HG03469 (cell line): Measurements from ENCODE around the gene SLC22A4.

Experiments
- ATAC-seq: cut with Tn5 transposase; IDR thresholded peaks from one replicate; pipeline ENCODE4 v1.9.1; 2021; ENCODE audit warnings: mild to moderate bottlenecking, moderate library complexity, moderate number of reproducible peaks; ENCODE audit not compliant: unreplicated experiment

SLC22A4 gene

DNA sequence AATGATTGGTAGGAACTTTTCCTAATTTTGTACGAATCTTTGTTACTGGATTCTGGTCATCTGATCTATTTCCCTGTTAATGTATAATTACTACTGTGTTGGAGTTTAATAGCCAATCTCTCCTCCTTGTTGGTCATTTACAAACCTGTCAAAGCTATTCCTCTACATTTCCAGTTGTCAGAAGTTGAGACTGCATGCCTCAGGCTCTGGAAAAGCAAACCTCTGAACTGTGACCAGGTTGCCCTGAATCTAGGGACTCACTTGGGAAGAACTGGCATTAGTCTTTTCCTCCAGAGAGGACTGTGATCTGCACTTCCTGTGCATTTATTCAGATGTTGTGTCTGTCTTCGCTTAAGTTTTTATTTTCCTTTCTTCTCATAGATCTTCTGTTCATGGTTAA, 20.6 kb upstream of the SLC22A4 start:
- ATAC-seq: no peak

DNA sequence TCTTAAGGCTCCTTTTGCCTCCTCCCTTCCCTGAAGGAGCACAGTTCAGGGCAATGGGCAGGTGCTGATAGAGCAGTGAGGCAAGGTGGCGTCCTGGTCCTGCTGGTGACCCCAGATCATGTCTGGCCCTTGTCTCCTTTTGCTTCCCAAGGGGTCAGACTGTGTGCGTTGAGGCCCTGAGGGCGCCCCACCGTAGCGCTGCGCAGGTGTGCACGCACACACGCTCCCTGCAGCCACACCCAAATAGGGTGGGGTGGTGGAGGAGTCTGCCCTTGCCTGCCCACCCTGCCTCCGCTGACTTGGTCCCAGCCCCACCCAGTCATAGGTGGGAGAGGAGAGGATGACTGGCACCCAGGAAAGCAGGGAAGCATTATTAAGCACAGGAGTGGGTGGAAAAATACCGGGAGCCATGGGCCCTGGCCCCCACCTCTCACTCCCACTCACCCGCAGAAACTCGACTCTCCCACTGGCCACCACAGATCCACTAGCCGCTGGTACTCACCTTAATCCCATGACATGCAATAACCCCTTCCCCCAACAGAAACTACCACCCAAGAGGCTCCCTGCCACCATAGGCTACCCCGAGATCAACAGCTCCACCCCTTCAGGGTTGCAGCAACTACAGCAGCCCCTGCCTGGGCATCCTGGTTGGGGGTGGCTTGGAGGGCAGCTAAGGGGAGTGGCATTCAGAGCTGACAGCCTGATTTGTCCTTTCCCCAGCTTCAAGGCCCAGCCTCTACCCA, 20.0 kb upstream of the SLC22A4 start:
- ATAC-seq: no peak

DNA sequence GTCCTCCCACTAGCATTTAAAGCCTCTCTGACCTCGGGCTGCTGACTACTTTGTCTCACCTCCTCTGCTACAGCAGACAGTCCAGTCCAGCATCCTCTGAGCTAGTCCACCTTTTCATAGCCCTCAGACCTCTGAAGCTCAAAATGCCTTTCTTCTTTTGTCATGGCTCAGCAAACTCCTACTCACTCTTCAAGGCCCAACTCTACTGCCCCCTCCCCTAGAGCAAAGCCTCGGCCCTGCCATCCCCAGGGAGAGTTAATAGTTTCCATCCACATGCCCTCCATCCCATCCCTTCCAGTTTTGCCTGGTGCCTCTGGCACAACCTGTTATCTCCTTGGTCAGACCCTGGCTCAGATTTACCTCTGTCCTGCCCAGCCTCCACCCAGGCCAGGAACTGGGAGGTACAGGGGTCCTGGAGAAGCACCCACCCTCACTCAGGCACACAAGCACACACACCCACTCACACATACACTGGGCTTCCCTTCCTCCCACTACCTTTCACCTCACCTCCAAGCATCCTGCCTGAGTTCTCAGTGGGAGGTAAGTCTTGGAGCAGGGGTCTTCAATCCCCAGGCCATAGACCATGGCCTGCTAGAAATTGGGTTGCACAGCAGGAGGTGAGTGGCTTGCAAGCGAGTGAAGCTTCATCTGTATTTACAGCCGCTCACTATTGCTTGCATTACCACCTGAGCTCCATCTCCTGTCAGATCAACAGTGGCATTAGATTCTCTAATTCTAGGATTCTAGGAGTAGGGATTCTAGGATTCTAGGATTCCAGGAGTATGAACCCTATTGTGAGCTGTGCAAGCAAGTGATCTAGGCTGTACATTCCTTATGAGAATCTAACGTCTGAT, 18.6 kb upstream of the SLC22A4 start:
- no peak for ATAC-seq

DNA sequence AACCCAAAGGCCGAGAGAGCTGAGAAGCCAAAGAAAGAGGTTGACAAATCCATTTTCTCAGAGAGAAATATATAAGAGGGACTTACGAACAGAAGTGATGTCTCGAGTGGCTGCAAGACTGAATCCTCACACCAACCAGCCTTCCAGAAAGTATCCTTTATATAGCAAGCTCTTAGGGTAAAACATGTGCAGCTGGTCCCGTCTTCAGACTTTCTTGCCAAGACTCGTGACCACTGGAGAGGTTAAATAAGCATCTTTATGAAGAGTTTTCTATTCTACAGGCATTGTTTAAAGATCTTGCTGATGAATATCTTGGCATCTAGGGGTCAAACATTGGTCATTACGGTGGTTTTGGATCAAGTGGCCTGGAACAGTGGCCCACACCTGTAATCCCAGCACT, 16.9 kb upstream of the SLC22A4 start:
- ATAC-seq: no peak

DNA sequence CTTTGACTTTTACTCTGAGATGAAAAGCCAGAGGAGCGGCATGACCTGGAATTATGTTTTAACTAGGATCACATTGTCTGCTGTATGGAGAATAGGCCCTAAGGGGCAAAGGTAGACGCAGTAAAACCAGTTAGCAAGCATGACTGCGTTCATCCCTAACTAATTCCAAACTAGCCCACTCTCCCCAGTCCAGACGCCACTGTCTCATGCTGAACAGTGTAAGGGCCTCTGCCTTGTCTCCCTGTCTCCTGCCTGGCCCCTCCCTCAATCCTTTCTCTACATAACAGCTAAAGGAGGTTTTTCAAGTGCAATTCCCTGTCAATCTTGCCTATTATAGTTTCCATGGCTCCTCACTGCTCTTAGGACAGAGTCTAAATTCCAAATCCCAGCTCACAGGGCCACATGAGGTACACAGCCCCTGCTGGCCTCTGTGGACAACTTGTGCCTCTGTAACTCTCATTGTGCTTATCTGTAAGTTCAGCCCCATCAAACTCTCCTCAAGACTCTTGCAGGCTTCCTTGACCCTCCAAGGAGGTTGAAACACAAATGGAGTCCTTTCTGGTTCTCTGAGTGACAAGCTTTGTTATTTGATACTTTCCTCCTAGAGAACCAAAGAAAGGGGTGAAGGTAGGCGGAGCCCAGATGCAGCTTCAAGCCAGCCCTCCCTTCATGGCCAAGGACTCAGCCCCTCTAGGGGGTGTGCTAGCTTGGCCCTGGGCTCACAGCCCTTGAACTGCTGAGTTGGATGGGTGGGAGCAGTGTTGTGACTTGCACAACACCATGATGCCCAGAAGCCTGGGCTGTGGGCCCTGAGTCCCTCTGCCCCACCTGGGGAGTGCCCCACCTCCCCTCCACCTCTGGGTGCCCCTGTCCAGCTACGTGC, 16.0 kb upstream of the SLC22A4 start:
- no peak for ATAC-seq

DNA sequence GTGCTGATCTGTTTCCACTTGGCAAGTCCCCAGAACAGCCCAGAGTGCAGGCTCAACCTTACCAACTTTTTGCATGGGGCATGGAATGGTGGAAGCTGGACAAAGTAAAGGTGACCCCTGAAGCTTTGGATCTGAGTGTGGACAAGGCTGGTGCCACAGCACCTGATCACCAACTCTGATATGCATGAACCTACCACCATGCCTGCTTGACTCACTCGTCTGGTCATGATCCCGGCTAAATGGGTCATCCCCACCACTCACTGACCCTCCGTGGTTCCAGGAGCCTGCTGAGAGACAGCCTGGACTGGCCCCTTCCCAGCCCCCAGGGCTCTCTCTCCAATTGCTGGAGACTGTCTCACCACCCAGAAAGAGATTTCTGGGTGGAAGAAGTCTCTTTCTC, 14.4 kb upstream of the SLC22A4 start:
- no peak for ATAC-seq

DNA sequence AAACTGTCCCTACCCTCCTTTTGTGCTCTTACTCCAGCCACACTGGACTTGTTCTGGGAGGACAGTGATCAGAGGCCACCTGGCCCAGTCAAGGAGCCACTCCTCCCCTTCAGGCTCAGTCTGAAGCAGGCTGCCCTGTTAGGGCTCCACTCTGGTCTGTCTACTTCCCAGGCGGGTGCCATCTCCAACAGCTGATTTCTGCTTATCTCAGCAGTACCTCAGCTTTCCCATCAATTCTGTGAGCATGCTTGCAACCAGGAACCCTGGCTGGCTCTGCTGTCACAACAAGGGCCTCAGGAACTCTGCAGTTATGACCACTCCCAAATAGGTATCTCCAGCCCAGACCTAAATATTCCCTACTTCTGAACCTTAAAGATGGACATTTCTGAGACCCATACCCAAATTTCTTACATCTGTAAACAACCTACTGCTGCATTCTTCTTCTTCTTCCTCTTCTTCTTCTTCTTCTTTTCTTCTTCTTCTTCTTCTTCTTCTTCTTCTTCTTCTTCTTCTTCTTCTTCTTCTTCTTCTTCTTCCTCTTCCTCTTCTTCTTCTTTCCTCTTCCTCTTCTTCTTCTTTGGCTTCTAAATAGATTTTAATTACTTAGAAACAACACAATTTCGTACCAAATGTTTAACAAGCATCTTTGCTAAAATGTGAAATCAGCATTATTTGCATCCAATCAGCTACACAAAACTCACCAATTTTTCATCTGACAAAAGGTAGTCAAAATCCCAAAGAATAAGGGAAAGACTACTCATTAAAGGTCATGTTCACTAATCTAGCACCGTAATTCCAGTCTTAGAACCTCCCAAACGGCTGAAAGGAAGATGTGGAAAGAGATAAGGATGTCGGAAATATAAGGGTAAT, 13.6 kb upstream of the SLC22A4 start:
- no peak for ATAC-seq

- ATAC-seq: no peak
Measured at GRCh38 chr5:132281856-132282614, 12.2 kb upstream of the SLC22A4 start.

GRCh38 chr5:132283423-132284043, 10.7 kb upstream of the SLC22A4 start:
- ATAC-seq: no peak

DNA sequence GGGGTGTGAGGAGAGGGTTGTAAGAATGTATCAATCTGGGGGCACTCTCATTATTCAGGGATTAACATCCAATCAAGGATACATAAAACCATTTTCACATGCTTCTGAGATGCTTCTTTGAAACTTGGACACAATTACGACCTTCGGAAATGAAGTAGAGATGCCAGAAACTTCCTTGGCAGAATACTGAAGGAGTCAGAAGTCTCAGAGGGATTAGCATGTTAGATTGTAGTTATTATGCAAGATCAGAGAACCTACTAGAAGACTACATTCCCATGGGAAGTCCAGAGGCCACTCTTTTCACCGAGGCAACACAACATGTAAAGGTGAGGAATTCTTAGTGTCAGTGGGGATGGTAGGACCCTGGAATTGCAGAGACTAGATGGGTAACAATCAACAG, 5.1 kb upstream of the SLC22A4 start:
- no peak for ATAC-seq

DNA sequence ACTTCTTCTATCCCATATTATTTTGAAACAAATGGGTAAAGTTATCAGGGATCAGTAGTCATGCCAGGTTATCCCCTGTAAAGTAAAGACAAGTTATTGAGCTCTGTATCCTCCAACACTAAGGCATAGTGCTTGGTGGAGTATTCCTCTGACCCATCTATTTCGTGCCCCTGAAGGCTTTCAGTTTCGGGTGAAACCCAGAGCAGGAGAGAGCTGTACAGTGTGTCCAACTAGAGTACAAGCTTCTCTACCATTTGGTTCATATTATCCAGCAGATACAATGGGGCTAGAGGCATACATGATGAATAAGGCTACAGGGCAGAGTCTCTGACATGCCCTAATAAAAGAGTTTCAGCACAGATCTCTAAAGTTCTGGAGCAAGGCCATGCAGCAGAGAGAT, 3.2 kb upstream of the SLC22A4 start:
- ATAC-seq: no peak

- no peak for ATAC-seq
Measured at GRCh38 chr5:132293066-132293991, 865 bp upstream of the SLC22A4 start.

- ATAC-seq: no peak
Measured at GRCh38 chr5:132294728-132295504, 722 bp downstream of the SLC22A4 start.

DNA sequence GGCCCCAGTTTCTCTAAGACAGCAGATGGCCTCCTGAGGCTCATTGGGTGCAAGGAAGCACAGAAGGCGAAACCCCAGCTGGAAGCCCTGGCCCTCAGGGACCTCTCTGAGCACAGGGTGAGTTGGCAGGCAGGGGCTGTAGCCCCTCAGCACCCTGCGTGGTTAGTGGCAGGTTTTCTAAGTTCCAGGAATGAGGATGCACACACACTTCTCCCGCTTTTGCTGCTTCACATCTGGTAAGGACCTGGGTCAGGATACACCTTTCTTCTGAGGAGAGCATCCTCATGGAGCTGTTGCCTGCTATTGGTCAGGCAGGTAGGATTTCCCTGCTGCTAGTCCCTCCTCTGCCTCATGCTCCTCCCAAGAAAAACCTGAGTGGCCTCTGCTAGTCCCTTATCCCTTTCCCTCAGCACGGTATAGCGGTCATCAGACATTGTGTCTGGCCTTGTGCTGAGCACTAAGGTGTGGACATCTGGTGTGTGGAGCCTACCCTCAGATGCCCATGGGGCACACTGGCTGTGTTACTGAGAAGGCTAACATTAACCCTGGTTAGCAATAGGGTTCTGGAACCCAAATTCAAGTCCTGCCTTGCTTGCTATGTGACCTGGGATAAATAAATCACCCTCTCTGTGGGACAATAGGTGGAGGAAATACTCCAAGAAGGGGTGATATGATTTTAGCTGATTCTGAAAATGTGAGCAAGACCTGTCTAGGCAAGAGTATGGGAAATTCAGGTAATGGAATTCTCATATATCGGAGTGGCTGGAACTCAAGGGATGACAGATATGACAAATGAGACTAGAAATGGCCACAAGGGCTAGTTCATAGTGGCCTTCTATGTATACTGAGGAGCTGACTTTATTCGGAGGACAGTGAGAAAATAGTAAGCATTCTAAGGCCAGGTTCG, 1.6 kb downstream of the SLC22A4 start:
- ATAC-seq: no peak

GRCh38 chr5:132296412-132297016, 2.3 kb downstream of the SLC22A4 start:
- ATAC-seq: no peak
